ENCODE measurements around the gene NPHS1.
"Not testable (repeated sequence)": the region's sequence is repeated elsewhere in the genome, so short reads cannot be mapped to it uniquely, and the experiment has no call there.

NPHS1 gene

GRCh38 chr19:35805526-35806102 lies 46.7 kb downstream of the NPHS1 start:
- no peak overlapping the region for H3K4me3 ChIP-seq (ENCODE audit: control insufficient read depth in 1 of 7, extremely low read depth in 1 of 7, insufficient read depth in 4 of 7, low read depth in 2 of 7, low read length in 6 of 7)
- no peak overlapping the region for H3K27ac ChIP-seq (ENCODE audit: insufficient read depth in 1 of 2, low read depth in 1 of 2, low read length in 2 of 2, poor library complexity in 1 of 2, severe bottlenecking in 2 of 2)
- ChIA-PET POLR2A (no interaction called here), CTCF (no interaction called here)
- H3K36me3 ChIP-seq (ENCODE audit: control insufficient read depth in 4 of 4, insufficient read depth in 4 of 4, low read length in 3 of 4), result no peaks in the 10 kb centered on the region
- peaks cover 0 to 2% (median 0%) of the 10 kb centered on the region in 5 experiments for H3K27me3 ChIP-seq (replicated peaks in 2 of 5; ENCODE audit: control insufficient read depth in 4 of 5, insufficient read depth in 5 of 5, low read length in 4 of 5)
- DNase-seq, result no peak
- peaks cover 0 to 16% (median 5%) of the 10 kb centered on the region in 5 experiments for H3K9me3 ChIP-seq (ENCODE audit: control extremely low read depth in 1 of 5, control insufficient read depth in 4 of 5, insufficient read depth in 2 of 5, low read depth in 1 of 5, low read length in 4 of 5)
- peaks cover 0 to 13% (median 10%) of the 10 kb centered on the region in 4 experiments for H3K4me1 ChIP-seq (ENCODE audit: control extremely low read depth in 1 of 4, control insufficient read depth in 4 of 4, insufficient read depth in 4 of 4, low read length in 3 of 4)
- WGBS (ENCODE audit: insufficient coverage), result 48% methylated on average over 3 of the region's 5 CpGs

GRCh38 chr19:35801828-35802227 lies 50.5 kb downstream of the NPHS1 start:
- Histone ChIP-seq H3K4me1 (ENCODE audit: control extremely low read depth in 1 of 4, control insufficient read depth in 4 of 4, insufficient read depth in 4 of 4, low read length in 3 of 4) (peaks cover 0 to 21% (median 15%) of the 10 kb centered on the region in 4 experiments), H3K4me3 (ENCODE audit: control insufficient read depth in 1 of 7, extremely low read depth in 1 of 7, insufficient read depth in 4 of 7, low read depth in 2 of 7, low read length in 6 of 7) (no peak overlapping the region), H3K9me3 (ENCODE audit: control extremely low read depth in 1 of 5, control insufficient read depth in 4 of 5, insufficient read depth in 2 of 5, low read depth in 1 of 5, low read length in 4 of 5) (peaks cover 0 to 16% (median 5%) of the 10 kb centered on the region in 5 experiments), H3K36me3 (ENCODE audit: control insufficient read depth in 4 of 4, insufficient read depth in 4 of 4, low read length in 3 of 4) (no peaks in the 10 kb centered on the region), H3K27ac (ENCODE audit: insufficient read depth in 1 of 2, low read depth in 1 of 2, low read length in 2 of 2, poor library complexity in 1 of 2, severe bottlenecking in 2 of 2) (no peak overlapping the region), H3K27me3 (replicated peaks in 2 of 5; ENCODE audit: control insufficient read depth in 4 of 5, insufficient read depth in 5 of 5, low read length in 4 of 5) (peaks cover 0 to 20% (median 3%) of the 10 kb centered on the region in 5 experiments)
- DNase-seq, result peak in 1 of 3 donors; percentile 6
- ChIA-PET CTCF (interaction anchor here (1.1 to 1.5 kb wide), 2 partner anchors 16 to 18 kb away, joined by 3 to 6 read pairs; no protein-coding TSS in a partner anchor), POLR2A (no interaction called here)
- 100% methylated on average over 1 of the region's 3 CpGs for WGBS (ENCODE audit: insufficient coverage)

- no peaks in the 10 kb centered on the region for H3K36me3 ChIP-seq (ENCODE audit: control insufficient read depth in 4 of 4, insufficient read depth in 4 of 4, low read length in 3 of 4)
- H3K27me3 ChIP-seq (replicated peaks in 2 of 5; ENCODE audit: control insufficient read depth in 4 of 5, insufficient read depth in 5 of 5, low read length in 4 of 5), result peaks cover 2 to 35% (median 11%) of the 10 kb centered on the region in 5 experiments
- H3K27ac ChIP-seq (ENCODE audit: insufficient read depth in 1 of 2, low read depth in 1 of 2, low read length in 2 of 2, poor library complexity in 1 of 2, severe bottlenecking in 2 of 2), result no peak overlapping the region
- H3K4me1 ChIP-seq (ENCODE audit: control extremely low read depth in 1 of 4, control insufficient read depth in 4 of 4, insufficient read depth in 4 of 4, low read length in 3 of 4), result peaks cover 0 to 9% (median 4%) of the 10 kb centered on the region in 4 experiments
- 17% methylated on average over 15 of the region's 15 CpGs for WGBS (ENCODE audit: insufficient coverage)
- POLR2A ChIA-PET, result no interaction called here
- peak overlapping the region in 2 of 7 experiments; percentile 11 to 52 for H3K4me3 ChIP-seq (ENCODE audit: control insufficient read depth in 1 of 7, extremely low read depth in 1 of 7, insufficient read depth in 4 of 7, low read depth in 2 of 7, low read length in 6 of 7)
- peaks cover 0 to 10% (median 5%) of the 10 kb centered on the region in 5 experiments for H3K9me3 ChIP-seq (ENCODE audit: control extremely low read depth in 1 of 5, control insufficient read depth in 4 of 5, insufficient read depth in 2 of 5, low read depth in 1 of 5, low read length in 4 of 5)
- DNase-seq, result peak in 1 of 3 donors; percentile 19
- CTCF ChIA-PET, result no interaction called here
Measured at GRCh38 chr19:35797663-35798062, 54.6 kb downstream of the NPHS1 start.

DNA sequence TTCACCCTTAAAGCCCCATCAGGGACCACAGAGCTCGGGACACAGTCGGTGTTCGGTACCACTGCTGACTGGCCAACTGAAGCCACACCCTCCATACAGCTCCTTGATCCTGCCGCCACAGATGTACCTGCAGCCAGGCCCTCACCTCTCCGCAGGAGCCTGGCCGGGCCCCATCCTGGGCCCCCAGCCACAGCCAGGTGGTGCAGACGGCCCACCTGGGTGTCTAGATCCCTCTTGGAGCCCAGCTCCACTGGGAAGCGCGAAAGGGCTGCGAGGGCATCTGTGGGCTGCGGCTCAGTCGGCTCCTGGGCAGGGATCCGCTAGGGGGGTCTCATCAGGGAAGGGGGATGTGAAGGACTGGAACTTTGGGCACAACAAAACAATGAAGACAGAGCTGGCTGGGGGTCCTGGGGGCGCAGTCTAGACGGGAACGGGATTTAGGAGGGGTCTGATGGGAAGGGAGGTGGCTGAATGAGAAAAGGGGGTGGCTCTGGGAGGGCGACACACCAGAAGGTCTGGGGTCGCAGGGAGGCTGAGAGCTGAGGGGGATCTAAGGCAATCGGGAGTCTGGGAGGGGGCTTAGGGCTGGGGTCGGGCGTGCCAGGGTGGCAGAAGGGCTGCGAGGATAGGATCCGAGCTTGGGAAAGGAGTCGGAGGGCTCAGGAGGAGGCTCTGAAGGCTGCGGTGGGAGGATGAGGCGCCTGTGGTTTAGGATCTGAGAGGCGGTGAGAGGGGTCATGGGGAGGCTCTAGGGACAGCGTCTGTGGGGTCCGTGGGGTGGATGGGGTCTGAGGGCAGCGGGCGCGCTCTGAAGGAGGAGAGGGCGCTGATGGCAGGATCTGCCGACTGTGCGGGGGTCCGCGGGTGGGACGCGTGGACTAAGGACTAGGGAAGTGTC lies 55.4 kb downstream of the NPHS1 start:
- 26% methylated on average over 28 of the region's 39 CpGs for WGBS (ENCODE audit: insufficient coverage)
- H3K27ac ChIP-seq (ENCODE audit: insufficient read depth in 1 of 2, low read depth in 1 of 2, low read length in 2 of 2, poor library complexity in 1 of 2, severe bottlenecking in 2 of 2), result no peak overlapping the region
- H3K9me3 ChIP-seq (ENCODE audit: control extremely low read depth in 1 of 5, control insufficient read depth in 4 of 5, insufficient read depth in 2 of 5, low read depth in 1 of 5, low read length in 4 of 5), result peaks cover 0 to 5% (median 4%) of the 10 kb centered on the region in 5 experiments
- H3K36me3 ChIP-seq (ENCODE audit: control insufficient read depth in 4 of 4, insufficient read depth in 4 of 4, low read length in 3 of 4), result no peaks in the 10 kb centered on the region
- H3K4me3 ChIP-seq (ENCODE audit: control insufficient read depth in 1 of 7, extremely low read depth in 1 of 7, insufficient read depth in 4 of 7, low read depth in 2 of 7, low read length in 6 of 7), result peak overlapping the region in 2 of 7 experiments; percentile 5 to 52
- ChIA-PET CTCF (no interaction called here), POLR2A (interaction anchor here (0.6 to 0.7 kb wide), 2 partner anchors 63 to 170 kb away, joined by 3 to 4 read pairs; no protein-coding TSS in a partner anchor)
- DNase-seq, result peak in 1 of 3 donors; percentile 10
- H3K27me3 ChIP-seq (replicated peaks in 2 of 5; ENCODE audit: control insufficient read depth in 4 of 5, insufficient read depth in 5 of 5, low read length in 4 of 5), result peaks cover 2 to 35% (median 11%) of the 10 kb centered on the region in 5 experiments
- peaks cover 0 to 9% (median 4%) of the 10 kb centered on the region in 4 experiments for H3K4me1 ChIP-seq (ENCODE audit: control extremely low read depth in 1 of 4, control insufficient read depth in 4 of 4, insufficient read depth in 4 of 4, low read length in 3 of 4)

- POLR2A ChIA-PET; H3K4me3 ChIP-seq (ENCODE audit: control insufficient read depth in 1 of 7, extremely low read depth in 1 of 7, insufficient read depth in 4 of 7, low read depth in 2 of 7, low read length in 6 of 7); H3K36me3 ChIP-seq (ENCODE audit: control insufficient read depth in 4 of 4, insufficient read depth in 4 of 4, low read length in 3 of 4); DNase-seq; H3K27ac ChIP-seq (ENCODE audit: insufficient read depth in 1 of 2, low read depth in 1 of 2, low read length in 2 of 2, poor library complexity in 1 of 2, severe bottlenecking in 2 of 2); H3K4me1 ChIP-seq (ENCODE audit: control extremely low read depth in 1 of 4, control insufficient read depth in 4 of 4, insufficient read depth in 4 of 4, low read length in 3 of 4); CTCF ChIA-PET; H3K9me3 ChIP-seq (ENCODE audit: control extremely low read depth in 1 of 5, control insufficient read depth in 4 of 5, insufficient read depth in 2 of 5, low read depth in 1 of 5, low read length in 4 of 5): not testable (repeated sequence)
- no CpG with 5 or more reads among the region's 1 CpG for WGBS (ENCODE audit: insufficient coverage)
- H3K27me3 ChIP-seq (replicated peaks in 2 of 5; ENCODE audit: control insufficient read depth in 4 of 5, insufficient read depth in 5 of 5, low read length in 4 of 5), result peaks cover 2 to 35% (median 11%) of the 10 kb centered on the region in 5 experiments
Measured at GRCh38 chr19:35795564-35795963, 56.7 kb downstream of the NPHS1 start.

- no peak for DNase-seq
- Histone ChIP-seq H3K27ac (ENCODE audit: insufficient read depth in 1 of 2, low read depth in 1 of 2, low read length in 2 of 2, poor library complexity in 1 of 2, severe bottlenecking in 2 of 2) (no peak overlapping the region), H3K4me1 (ENCODE audit: control extremely low read depth in 1 of 4, control insufficient read depth in 4 of 4, insufficient read depth in 4 of 4, low read length in 3 of 4) (peaks cover 0 to 9% (median 4%) of the 10 kb centered on the region in 4 experiments), H3K9me3 (ENCODE audit: control extremely low read depth in 1 of 5, control insufficient read depth in 4 of 5, insufficient read depth in 2 of 5, low read depth in 1 of 5, low read length in 4 of 5) (no peaks in the 10 kb centered on the region), H3K36me3 (ENCODE audit: control insufficient read depth in 4 of 4, insufficient read depth in 4 of 4, low read length in 3 of 4) (no peaks in the 10 kb centered on the region), H3K27me3 (replicated peaks in 2 of 5; ENCODE audit: control insufficient read depth in 4 of 5, insufficient read depth in 5 of 5, low read length in 4 of 5) (peaks cover 2 to 30% (median 10%) of the 10 kb centered on the region in 5 experiments), H3K4me3 (ENCODE audit: control insufficient read depth in 1 of 7, extremely low read depth in 1 of 7, insufficient read depth in 4 of 7, low read depth in 2 of 7, low read length in 6 of 7) (no peak overlapping the region)
- POLR2A ChIA-PET, result no interaction called here
- WGBS (ENCODE audit: insufficient coverage), result 93% methylated on average over 7 of the region's 7 CpGs
- CTCF ChIA-PET, result interaction anchor here (1.1 kb wide), 1 partner anchor 11 kb away, joined by 3 read pairs; no protein-coding TSS in a partner anchor
Measured at GRCh38 chr19:35793381-35794165, 58.7 kb downstream of the NPHS1 start.
